SK-N-MC (cell line): ENCODE results near the gene YWHAE.
A peak's percentile ranks its signal among the peaks of the same experiment; 100 is the strongest.
"Not testable (repeated sequence)": the region's sequence is repeated elsewhere in the genome, so short reads cannot be mapped to it uniquely, and the experiment has no call there.

Experiments
- DNase-seq: peaks from one replicate; pipeline ENCODE4 v3.0.0-alpha.2; 2011; ENCODE audit warnings: low read depth, low spot score
- H3K27ac ChIP-seq: fragments of 200-600 bp; sonication (generic); 2 replicates; pipeline ENCODE4 v1.5.1; 2016; ENCODE audit warnings: mixed run types
- H3K36me3 ChIP-seq: fragments of 200-600 bp; sonication (generic); 2 replicates; pipeline ENCODE4 v1.6.1; 2017; ENCODE audit warnings: antibody characterized with exemption, low read length, mixed read lengths; ENCODE audit not compliant: insufficient read depth
- H3K4me3 ChIP-seq: fragments of 200-600 bp; sonication (generic); 2 replicates; pipeline ENCODE4 v1.5.1; 2016
- H3K9ac ChIP-seq: fragments of 200-600 bp; sonication (generic); 2 replicates; pipeline ENCODE4 v1.8.0; 2017; ENCODE audit warnings: mixed run types, mixed read lengths; ENCODE audit not compliant: insufficient read length
- H3K9me3 ChIP-seq: fragments of 200-600 bp; sonication (generic); 2 replicates; pipeline ENCODE4 v1.6.1; 2017; ENCODE audit warnings: low read depth, mild to moderate bottlenecking, antibody characterized with exemption, low read length, moderate library complexity, mixed read lengths
- EZH2 ChIP-seq: fragments of 200-600 bp; sonication (generic); IDR thresholded peaks from one replicate; pipeline ENCODE4 v1.6.1; 2017; ENCODE audit warnings: antibody characterized with exemption
- FOXP2 ChIP-seq: optimal IDR thresholded peaks from 2 replicates; pipeline ENCODE3; 2011; ENCODE audit warnings: mild to moderate bottlenecking, moderate library complexity; ENCODE audit not compliant: insufficient read depth; ENCODE audit errors: extremely low read length, control extremely low read depth
- POLR2AphosphoS5 ChIP-seq: IDR thresholded peaks from 2 replicates; pipeline ENCODE4 v1.6.1; 2012; ENCODE audit warnings: mild to moderate bottlenecking, low read depth, low read length, borderline replicate concordance

The YWHAE gene

GRCh38 chr17:1391577-1391976 is 8.4 kb downstream of the YWHAE start:
- peaks cover 36% of the 10 kb centered on the region for H3K36me3 ChIP-seq
- H3K4me3 ChIP-seq = no peak overlapping the region
- no peaks in the 10 kb centered on the region for H3K9me3 ChIP-seq
- no peak overlapping the region for H3K9ac ChIP-seq
- no peak for DNase-seq
- TF ChIP-seq POLR2AphosphoS5 (no peak), FOXP2 (no peak), EZH2 (no peak)
- H3K27ac ChIP-seq = no peak overlapping the region

DNA sequence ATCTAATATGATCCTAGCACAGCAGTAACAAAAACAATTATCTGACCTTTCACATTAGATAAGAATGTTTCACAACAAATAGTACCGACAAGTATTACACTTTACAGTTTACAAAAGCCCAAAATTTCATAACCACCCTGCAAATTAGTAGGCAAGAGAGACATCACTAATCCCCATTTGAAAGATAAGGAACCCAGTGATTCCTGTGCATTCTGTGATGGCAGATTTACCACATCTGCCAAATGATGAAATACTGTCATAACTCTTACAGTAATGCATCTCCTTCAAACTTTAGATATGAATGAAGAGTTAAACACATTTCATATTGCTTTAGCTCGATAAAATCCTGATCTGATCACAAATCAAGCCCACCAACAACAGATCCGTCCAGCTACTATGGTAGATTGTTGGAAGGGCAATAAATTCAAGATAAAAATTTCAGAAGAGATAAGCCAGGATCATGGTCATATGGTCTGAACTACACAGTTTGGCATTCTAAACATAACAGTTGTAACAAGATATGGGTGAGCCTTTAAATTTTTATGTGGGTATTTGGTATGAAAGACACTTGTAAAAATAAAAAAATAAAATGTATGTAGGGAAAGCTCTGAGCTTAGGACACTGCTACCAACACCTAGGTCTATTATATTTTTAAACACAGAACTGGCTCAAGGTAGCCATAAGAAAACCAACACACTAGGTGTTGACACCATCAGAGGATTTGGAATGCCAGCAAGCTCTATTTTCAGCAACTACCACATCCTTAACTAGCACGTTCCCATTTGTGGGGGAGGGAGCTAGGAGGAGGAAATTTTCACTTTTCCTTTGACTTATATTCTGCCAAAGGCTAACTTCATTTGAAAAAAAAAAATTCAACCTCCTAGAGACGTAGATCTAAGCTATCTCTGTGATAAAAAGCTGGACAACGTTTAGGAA is 9.3 kb downstream of the YWHAE start:
- Histone ChIP-seq H3K27ac (peak overlapping the region; percentile 2; the same call in 1 of the 2 replicates), H3K9me3 (no peaks in the 10 kb centered on the region), H3K4me3 (no peak overlapping the region; the same call in 1 of the 2 replicates), H3K9ac (no peak overlapping the region), H3K36me3 (peaks cover 33% of the 10 kb centered on the region)
- no peak for DNase-seq
- no peak for TF ChIP-seq FOXP2
- no peak for TF ChIP-seq POLR2AphosphoS5
- no peak for TF ChIP-seq EZH2

DNA sequence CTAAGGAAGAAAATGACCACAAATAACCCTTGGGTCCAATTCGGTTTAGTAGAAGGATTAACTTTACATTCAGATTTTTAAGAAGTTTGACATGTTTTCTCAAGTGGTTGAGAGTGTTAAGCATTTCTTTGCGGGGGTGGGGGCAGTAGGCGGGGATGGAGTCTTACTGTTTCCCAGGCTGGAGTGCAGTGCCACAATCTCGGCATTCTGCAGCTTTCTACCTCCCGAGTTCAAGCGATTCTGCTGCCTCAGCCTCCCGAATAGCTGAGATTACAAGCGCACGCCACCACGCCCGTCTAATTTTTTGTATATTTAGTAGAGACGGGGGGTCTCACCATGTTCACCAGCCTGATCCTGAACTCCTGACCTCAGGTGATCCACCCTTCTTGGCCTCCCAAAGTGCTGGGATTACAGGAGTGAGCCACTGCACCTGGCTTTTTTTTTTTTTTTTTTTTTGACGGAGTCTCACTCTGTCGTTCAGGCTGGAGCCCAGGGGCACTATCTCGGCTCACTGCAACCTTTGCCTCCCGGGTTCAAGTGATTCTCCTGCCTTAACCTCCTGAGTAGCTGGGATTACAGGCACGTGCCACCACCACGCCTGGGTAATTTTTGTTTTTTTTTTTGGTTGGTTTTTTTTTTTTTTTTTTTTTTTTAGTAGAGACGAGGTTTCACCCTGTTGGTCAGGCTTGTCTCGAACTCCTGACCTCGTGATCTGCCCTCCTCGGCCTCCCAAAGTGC is 12.4 kb downstream of the YWHAE start:
- DNase-seq, H3K4me3 ChIP-seq, H3K9me3 ChIP-seq, H3K9ac ChIP-seq: not testable (repeated sequence)
- peaks cover 34% of the 10 kb centered on the region; the same call in 1 of the 2 replicates for H3K36me3 ChIP-seq
- 0 out of 2 replicates have a peak overlapping the region, but pooled peaks have one; percentile 0 for H3K27ac ChIP-seq

DNA sequence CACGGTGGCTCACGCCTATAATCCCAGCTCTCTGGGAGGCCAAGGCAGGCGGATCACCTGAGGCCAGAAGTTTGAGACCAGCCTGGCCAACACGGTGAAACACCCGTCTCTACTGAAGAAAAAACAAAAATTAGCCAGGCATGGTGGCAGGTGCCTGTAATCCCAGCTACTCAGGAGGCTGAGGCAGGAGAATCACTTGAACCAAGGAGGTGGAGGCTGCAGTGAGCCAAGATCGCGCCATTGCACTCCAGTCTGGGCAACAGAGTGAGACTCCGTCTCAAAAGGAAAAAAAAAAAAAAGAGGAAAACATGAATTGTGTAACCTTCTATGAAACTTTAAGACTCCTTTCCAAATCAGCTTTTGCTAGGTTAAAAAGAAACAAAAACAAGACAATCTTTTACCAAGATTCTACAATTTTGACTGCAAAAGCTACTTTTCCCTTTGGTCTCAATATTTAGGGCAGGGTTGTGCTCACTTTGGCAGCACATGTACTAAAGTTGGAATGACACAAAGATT is 13.3 kb downstream of the YWHAE start:
- DNase-seq, H3K4me3 ChIP-seq, H3K9ac ChIP-seq, H3K9me3 ChIP-seq: not testable (repeated sequence)
- 0 out of 2 replicates have a peak overlapping the region, but pooled peaks have one; percentile 0 for H3K27ac ChIP-seq
- peaks cover 34% of the 10 kb centered on the region; the same call in 1 of the 2 replicates for H3K36me3 ChIP-seq

DNA sequence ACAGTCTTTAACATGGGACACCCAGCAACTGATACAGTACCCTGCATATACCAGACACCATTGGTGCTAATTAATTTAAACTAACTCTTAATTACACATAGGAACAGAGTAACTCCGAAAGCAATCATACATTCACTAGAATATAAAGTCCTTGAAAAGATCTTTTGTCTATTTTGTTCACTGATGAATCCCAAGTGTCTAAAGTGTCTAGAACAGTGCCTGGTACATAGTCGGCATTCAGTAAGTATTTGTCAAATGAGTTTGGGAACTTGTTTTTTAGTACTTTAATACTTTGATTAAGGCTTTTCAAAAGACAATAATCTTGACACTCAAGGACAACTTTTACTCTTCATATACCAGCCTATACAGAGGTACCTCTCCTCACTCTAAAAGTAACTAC is 13.8 kb downstream of the YWHAE start:
- TF ChIP-seq EZH2 (no peak), POLR2AphosphoS5 (no peak), FOXP2 (no peak)
- peak overlapping the region; percentile 42; the same call in 1 of the 2 replicates for H3K27ac ChIP-seq

DNA sequence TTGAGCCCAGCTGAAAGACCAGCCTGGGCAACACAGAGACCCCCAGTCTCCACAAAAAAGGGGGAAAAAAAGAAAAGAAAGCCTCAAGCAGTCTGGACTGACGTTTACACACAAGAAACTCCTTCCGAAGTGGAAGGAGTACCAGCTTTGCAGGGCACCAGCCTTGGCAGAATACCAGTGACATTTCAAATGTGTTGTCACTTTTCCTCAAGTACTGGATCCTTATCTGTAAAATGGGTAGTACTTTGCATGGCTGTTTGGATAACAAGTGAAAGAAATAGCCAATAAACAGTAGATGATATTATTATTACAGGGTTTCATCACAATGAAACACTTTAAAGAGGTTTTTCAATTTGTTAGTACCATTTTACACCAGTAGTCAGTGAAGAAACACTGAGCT is 14.2 kb downstream of the YWHAE start:
- no peaks in the 10 kb centered on the region for H3K9me3 ChIP-seq
- no peak for DNase-seq
- TF ChIP-seq FOXP2 = no peak
- no peak for TF ChIP-seq POLR2AphosphoS5
- TF ChIP-seq EZH2 = no peak
- H3K36me3 ChIP-seq = peaks cover 34% of the 10 kb centered on the region; the same call in 1 of the 2 replicates
- no peak overlapping the region for H3K4me3 ChIP-seq
- H3K27ac ChIP-seq = peak overlapping the region; percentile 42; the same call in 1 of the 2 replicates
- no peak overlapping the region for H3K9ac ChIP-seq

More for the DNA sequence above, 13.8 kb downstream of the YWHAE start:
- H3K9ac ChIP-seq = no peak overlapping the region
- no peak overlapping the region for H3K4me3 ChIP-seq
- peaks cover 34% of the 10 kb centered on the region; the same call in 1 of the 2 replicates for H3K36me3 ChIP-seq
- H3K9me3 ChIP-seq = no peaks in the 10 kb centered on the region
- no peak for DNase-seq

GRCh38 chr17:1384905-1385435 is 15.1 kb downstream of the YWHAE start:
- Histone ChIP-seq H3K27ac (0 out of 2 replicates have a peak overlapping the region, but pooled peaks have one; percentile 54), H3K36me3 (peaks cover 27% of the 10 kb centered on the region; the same call in 1 of the 2 replicates)
- TF ChIP-seq POLR2AphosphoS5 (no peak), FOXP2 (no peak)

GRCh38 chr17:1379930-1380313 is 20.1 kb downstream of the YWHAE start:
- H3K27ac ChIP-seq = no peak overlapping the region
- H3K9ac ChIP-seq = no peak overlapping the region
- no peak for TF ChIP-seq EZH2
- no peak for TF ChIP-seq POLR2AphosphoS5

More at GRCh38 chr17:1384905-1385435, 15.1 kb downstream of the YWHAE start:
- no peak overlapping the region for H3K9ac ChIP-seq
- no peaks in the 10 kb centered on the region for H3K9me3 ChIP-seq
- no peak overlapping the region for H3K4me3 ChIP-seq
- DNase-seq = no peak

More at GRCh38 chr17:1379930-1380313, 20.1 kb downstream of the YWHAE start:
- Histone ChIP-seq H3K9me3 (no peaks in the 10 kb centered on the region), H3K4me3 (no peak overlapping the region), H3K36me3 (peaks cover 46% of the 10 kb centered on the region)
- no peak for DNase-seq
